Cardiac muscle cell (in vitro differentiated cells and primary cell): ENCODE results near the gene CDH4. TPM values are rescaled to one million over a fixed set of nuclear protein-coding genes. Genes with fewer than 3 reads are reported as not detected.
"Not testable (repeated sequence)": the region's sequence is repeated elsewhere in the genome, so short reads cannot be mapped to it uniquely, and the experiment has no call there.

Experiments
- DNase-seq, 2 donors: peaks; one replicate each; pipeline versions ENCODE4 v3.0.0 to v3.0.0-alpha.2; 2010 to 2017; ENCODE audit warnings: low read depth in 1 of 2, low spot score in 1 of 2
- H3K27ac ChIP-seq: fragments of 200-600 bp; sonication (generic); 2 replicates; pipeline ENCODE4 v1.5.1; 2016
- H3K27me3 ChIP-seq: fragments of 200-600 bp; sonication (generic); 2 replicates; pipeline ENCODE4 v1.6.0; 2016; ENCODE audit warnings: control low read depth
- H3K36me3 ChIP-seq: fragments of 200-600 bp; sonication (generic); 2 replicates; pipeline ENCODE4 v1.5.1; 2016; ENCODE audit warnings: control low read depth
- H3K4me1 ChIP-seq: fragments of 200-600 bp; sonication (generic); 2 replicates; pipeline ENCODE4 v1.8.1; 2017; ENCODE audit warnings: low read depth, mild to moderate bottlenecking, mixed run types
- H3K4me3 ChIP-seq: fragments of 200-600 bp; sonication (generic); 2 replicates; pipeline ENCODE4 v1.5.1; 2016; ENCODE audit warnings: mild to moderate bottlenecking
- H3K9me3 ChIP-seq: fragments of 200-600 bp; sonication (generic); 2 replicates; pipeline ENCODE4 v1.5.1; 2017; ENCODE audit warnings: low read depth, mild to moderate bottlenecking, control low read depth
- CTCF ChIP-seq: IDR thresholded peaks from 2 replicates; pipeline ENCODE4 v1.5.1; 2012; ENCODE audit warnings: low read depth, mild to moderate bottlenecking, low read length
- polyA plus RNA-seq: library from polyadenylated mRNA; unstranded; fragments of >200 nt; fragmentation: Nextera tagmentation; extraction: Ambion mirVana; gene quantifications from 2 replicates; pipeline ENCODE4 v1.2.1, GENCODE V29; 2016
- total RNA-seq: library from RNA; depleted of rRNA; stranded (reverse); fragments of >200 nt; gene quantifications from 2 replicates; pipeline ENCODE4 v1.2.3, GENCODE V29; 2016

The CDH4 gene
- total and polyA plus RNA-seq, 2 experiments from 2014 or later = 0.43 to 0.80 TPM

GRCh38 chr20:61420781-61421180 is 168.7 kb downstream of the CDH4 start:
- DNase-seq = no peak
- Histone ChIP-seq H3K9me3 (no peaks in the 10 kb centered on the region), H3K36me3 (no peaks in the 10 kb centered on the region), H3K27ac (no peak overlapping the region), H3K27me3 (no peaks in the 10 kb centered on the region), H3K4me1 (no peaks in the 10 kb centered on the region), H3K4me3 (no peak overlapping the region)
- no peak for TF ChIP-seq CTCF

GRCh38 chr20:61422636-61423425 is 170.8 kb downstream of the CDH4 start:
- Histone ChIP-seq H3K4me3 (no peak overlapping the region), H3K4me1 (no peaks in the 10 kb centered on the region), H3K9me3 (no peaks in the 10 kb centered on the region), H3K27ac (no peak overlapping the region), H3K36me3 (no peaks in the 10 kb centered on the region), H3K27me3 (no peaks in the 10 kb centered on the region)
- DNase-seq = no peak
- no peak for TF ChIP-seq CTCF

GRCh38 chr20:61424011-61424627 is 172.1 kb downstream of the CDH4 start:
- no peaks in the 10 kb centered on the region for H3K36me3 ChIP-seq
- no peaks in the 10 kb centered on the region for H3K9me3 ChIP-seq
- no peaks in the 10 kb centered on the region for H3K27me3 ChIP-seq
- no peak for TF ChIP-seq CTCF
- DNase-seq = no peak
- H3K27ac ChIP-seq = no peak overlapping the region
- no peak overlapping the region for H3K4me3 ChIP-seq
- H3K4me1 ChIP-seq = no peaks in the 10 kb centered on the region

- no peak for DNase-seq
- Histone ChIP-seq H3K4me1 (no peaks in the 10 kb centered on the region), H3K27me3 (no peaks in the 10 kb centered on the region), H3K27ac (no peak overlapping the region), H3K4me3 (no peak overlapping the region), H3K9me3 (no peaks in the 10 kb centered on the region), H3K36me3 (no peaks in the 10 kb centered on the region)
- no peak for TF ChIP-seq CTCF
Observed at GRCh38 chr20:61424628-61425420, 172.8 kb downstream of the CDH4 start.

GRCh38 chr20:61425541-61425991 is 173.5 kb downstream of the CDH4 start:
- H3K9me3 ChIP-seq, DNase-seq, H3K36me3 ChIP-seq, H3K27ac ChIP-seq, H3K27me3 ChIP-seq, H3K4me3 ChIP-seq, H3K4me1 ChIP-seq: not testable (repeated sequence)
